Tibial nerve (tissue), 4 donors: Measurements from ENCODE around the gene SCAMP2. TPM values are rescaled to one million over a fixed set of nuclear protein-coding genes. Genes with fewer than 3 reads are reported as not detected.

ENCODE experiments used
- DNase-seq, 2 donors: peaks; one replicate each; pipeline ENCODE4 v3.0.0-alpha.2; 2019; ENCODE audit warnings: low spot score in 2 of 2
- H3K27ac ChIP-seq, 4 donors: fragments of 200-600 bp; sonication (generic) in 3 of 4; one replicate each; pipeline ENCODE4 v1.5.1; 2017 to 2019; ENCODE audit warnings: mild to moderate bottlenecking in 1 of 4
- H3K27me3 ChIP-seq, 2 donors: fragments of 200-600 bp; sonication (generic) in 1 of 2; one replicate each; pipeline versions ENCODE4 v1.5.1 to v1.6.0; 2017 to 2019
- H3K36me3 ChIP-seq, 3 donors: fragments of 200-600 bp; sonication (generic); one replicate each; pipeline ENCODE4 v1.5.1; 2018 to 2019
- H3K4me1 ChIP-seq, 4 donors: fragments of 200-600 bp; sonication (generic) in 3 of 4; one replicate each; pipeline ENCODE4 v1.5.1; 2017 to 2019
- H3K4me3 ChIP-seq, 4 donors: fragments of 200-600 bp; sonication (generic) in 3 of 4; one replicate each; pipeline ENCODE4 v1.5.1; 2017 to 2019; ENCODE audit warnings: mild to moderate bottlenecking in 1 of 4, moderate library complexity in 1 of 4
- H3K9me3 ChIP-seq, 4 donors: fragments of 200-600 bp; sonication (generic) in 3 of 4; one replicate each; pipeline ENCODE4 v1.5.1; 2017 to 2019
- EP300 ChIP-seq, 2 donors: sonication (generic); formaldehyde crosslinking; IDR thresholded peaks; one replicate each; pipeline ENCODE4 v1.6.1; 2017; ENCODE audit warnings: antibody characterized with exemption in 2 of 2, mild to moderate bottlenecking in 1 of 2
- POLR2A ChIP-seq, 2 donors: fragments of 450-650 bp; IDR thresholded peaks; one replicate each; pipeline ENCODE4 v1.6.1; 2017; ENCODE audit warnings: antibody characterized with exemption in 2 of 2, mild to moderate bottlenecking in 2 of 2, moderate library complexity in 2 of 2
- WGBS, 2 donors: methylation state at CpG; one replicate each; pipeline ENCODE4 v1.1.5; 2018; 5-methylcytosine and 5-hydroxymethylcytosine counted together
- total RNA-seq, 4 donors: library from RNA; depleted of rRNA; stranded (reverse); fragments of >200 nt; gene quantifications; one replicate each; pipeline ENCODE4 v1.1.0, GENCODE V29; 2016
- TF ChIP-seq, protein P1 (sequence below), 5 experiments: fragments of 200-600 bp in 3 of 5; fragments of 450-650 bp in 2 of 5; sonication (generic) in 3 of 5; IDR thresholded peaks; one replicate each; pipeline ENCODE4 v1.5.1; 2016 to 2019; ENCODE audit warnings: antibody characterized with exemption in 5 of 5, mild to moderate bottlenecking in 3 of 5, moderate library complexity in 2 of 5

SCAMP2 gene
- total RNA-seq, 4 donors from 2014 or later = 47.6 to 72.0 (median 65.7) TPM

DNA sequence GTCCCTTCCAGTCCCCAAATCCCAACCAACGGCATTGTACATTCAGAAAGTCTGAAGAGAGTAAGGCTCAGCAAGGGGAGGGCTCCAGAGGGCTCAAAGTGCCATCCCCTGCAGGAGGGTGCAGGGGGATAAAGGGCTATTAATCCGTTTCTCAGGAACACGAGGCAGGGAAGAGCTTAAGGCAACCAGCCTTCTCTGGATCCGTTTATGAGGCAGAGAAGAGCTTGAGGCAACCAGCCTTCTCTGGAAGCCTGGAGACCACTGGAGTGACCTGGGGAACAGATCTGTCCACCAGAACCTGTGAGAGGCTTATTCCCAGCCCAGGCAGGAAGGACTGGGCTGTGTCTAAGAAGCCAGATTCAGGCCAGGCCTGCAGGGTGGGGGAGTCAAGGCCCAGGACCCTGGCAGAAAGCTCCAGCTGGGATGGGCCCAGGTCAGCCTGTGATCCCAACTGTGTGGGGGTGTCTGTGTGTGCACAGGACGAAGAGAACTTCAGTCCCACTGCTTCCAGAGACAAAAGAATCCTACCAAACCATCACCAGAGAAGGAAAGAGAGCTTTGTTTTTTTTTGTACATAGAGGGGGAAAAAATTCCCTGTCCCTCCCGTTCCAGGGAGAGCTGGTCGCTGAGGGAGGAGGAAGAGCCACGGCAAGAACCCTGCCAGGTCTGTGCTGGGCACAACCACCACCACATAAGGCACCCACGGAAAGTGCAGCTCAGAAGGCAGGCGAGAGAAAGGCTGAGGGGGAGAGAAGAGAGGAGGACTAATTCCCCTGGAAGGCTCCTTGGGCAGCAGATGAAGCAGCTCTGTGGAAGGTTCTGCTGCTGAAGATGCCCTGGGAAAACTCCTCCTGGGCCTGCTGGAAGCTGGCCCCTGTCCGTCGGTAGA lies 28.6 kb downstream of the SCAMP2 start:
- TF ChIP-seq POLR2A (IDR thresholded peaks at IDR 0.05) = no peak
- no peak for TF ChIP-seq EP300 (IDR thresholded peaks at IDR 0.05)
- TF ChIP-seq, protein P1, sequence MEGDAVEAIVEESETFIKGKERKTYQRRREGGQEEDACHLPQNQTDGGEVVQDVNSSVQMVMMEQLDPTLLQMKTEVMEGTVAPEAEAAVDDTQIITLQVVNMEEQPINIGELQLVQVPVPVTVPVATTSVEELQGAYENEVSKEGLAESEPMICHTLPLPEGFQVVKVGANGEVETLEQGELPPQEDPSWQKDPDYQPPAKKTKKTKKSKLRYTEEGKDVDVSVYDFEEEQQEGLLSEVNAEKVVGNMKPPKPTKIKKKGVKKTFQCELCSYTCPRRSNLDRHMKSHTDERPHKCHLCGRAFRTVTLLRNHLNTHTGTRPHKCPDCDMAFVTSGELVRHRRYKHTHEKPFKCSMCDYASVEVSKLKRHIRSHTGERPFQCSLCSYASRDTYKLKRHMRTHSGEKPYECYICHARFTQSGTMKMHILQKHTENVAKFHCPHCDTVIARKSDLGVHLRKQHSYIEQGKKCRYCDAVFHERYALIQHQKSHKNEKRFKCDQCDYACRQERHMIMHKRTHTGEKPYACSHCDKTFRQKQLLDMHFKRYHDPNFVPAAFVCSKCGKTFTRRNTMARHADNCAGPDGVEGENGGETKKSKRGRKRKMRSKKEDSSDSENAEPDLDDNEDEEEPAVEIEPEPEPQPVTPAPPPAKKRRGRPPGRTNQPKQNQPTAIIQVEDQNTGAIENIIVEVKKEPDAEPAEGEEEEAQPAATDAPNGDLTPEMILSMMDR (IDR thresholded peaks at IDR 0.05) = no peak
- H3K4me1 ChIP-seq = peaks cover 0 to 36% (median 11%) of the 10 kb centered on the region in 4 donors
- H3K4me3 ChIP-seq = no peak overlapping the region
- H3K36me3 ChIP-seq = peaks cover 0 to 66% (median 14%) of the 10 kb centered on the region in 3 donors
- peak overlapping the region in 3 of 4 donors; percentile 52 to 94 (median 92) for H3K27ac ChIP-seq
- H3K9me3 ChIP-seq = no peaks in the 10 kb centered on the region
- no peak for DNase-seq
- H3K27me3 ChIP-seq = no peaks in the 10 kb centered on the region
- WGBS, 2 donors = 72 to 77% methylated on average over 12 of the region's 12 CpGs

DNA sequence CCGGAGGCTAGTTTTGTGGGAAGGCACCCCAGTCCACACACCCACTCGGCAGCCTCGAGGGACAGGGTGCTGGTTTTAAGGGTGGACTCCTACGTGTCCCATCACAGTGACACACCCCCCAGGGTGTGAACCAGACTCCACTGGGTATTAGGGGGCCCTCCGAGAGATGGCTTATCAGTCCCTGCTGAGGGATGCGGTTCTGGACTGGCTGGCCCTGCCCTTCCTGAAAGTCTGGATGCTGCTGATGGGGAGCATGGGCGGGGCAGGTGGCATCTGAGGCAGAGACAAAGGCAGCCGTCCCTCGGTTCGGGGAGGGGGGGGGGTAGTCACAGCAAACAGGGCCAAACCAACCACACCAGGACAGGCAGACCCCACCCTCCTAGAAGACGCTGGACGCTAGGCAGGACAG lies 29.3 kb downstream of the SCAMP2 start:
- no peaks in the 10 kb centered on the region for H3K27me3 ChIP-seq
- H3K4me3 ChIP-seq = peak overlapping the region in 1 of 4 donors; percentile 94
- 50 to 65% methylated on average over 7 to 12 of the region's 12 CpGs for WGBS, 2 donors
- peaks cover 0 to 36% (median 11%) of the 10 kb centered on the region in 4 donors for H3K4me1 ChIP-seq
- H3K27ac ChIP-seq = peak overlapping the region in 3 of 4 donors; percentile 83 to 94 (median 92)
- H3K9me3 ChIP-seq = no peaks in the 10 kb centered on the region
- TF ChIP-seq, protein P1 (IDR thresholded peaks at IDR 0.05) = no peak
- no peak for TF ChIP-seq EP300 (IDR thresholded peaks at IDR 0.05)
- no peak for TF ChIP-seq POLR2A (IDR thresholded peaks at IDR 0.05)
- no peak for DNase-seq
- peaks cover 0 to 66% (median 12%) of the 10 kb centered on the region in 3 donors for H3K36me3 ChIP-seq

DNA sequence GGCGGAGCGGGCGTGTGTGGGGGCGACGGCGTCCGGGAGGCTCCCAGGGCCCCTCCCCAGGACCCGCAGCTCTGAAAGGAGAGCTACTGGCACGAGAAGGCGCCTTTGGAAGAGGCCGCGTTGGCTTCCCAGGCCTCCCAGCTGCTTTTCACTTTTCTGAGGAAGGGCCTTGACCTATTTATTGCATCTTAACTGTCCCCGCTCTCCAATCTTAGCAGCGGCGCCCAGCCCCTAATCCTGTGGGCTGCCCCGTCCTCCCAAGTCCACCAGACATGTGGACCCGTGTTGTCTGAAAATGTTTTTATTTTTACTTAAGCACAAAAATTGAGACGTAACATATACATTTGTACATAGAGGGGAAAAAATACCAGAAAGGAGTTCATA lies 29.7 kb downstream of the SCAMP2 start:
- Histone ChIP-seq H3K9me3 (no peaks in the 10 kb centered on the region), H3K27ac (peak overlapping the region; percentile 83 to 94 (median 88)), H3K4me3 (peak overlapping the region; percentile 58 to 94 (median 91)), H3K27me3 (no peaks in the 10 kb centered on the region), H3K4me1 (peaks cover 0 to 36% (median 11%) of the 10 kb centered on the region in 4 donors), H3K36me3 (peaks cover 0 to 66% (median 9%) of the 10 kb centered on the region in 3 donors)
- no peak for TF ChIP-seq POLR2A (IDR thresholded peaks at IDR 0.05)
- TF ChIP-seq EP300 (IDR thresholded peaks at IDR 0.05) = peak in 1 of 2 donors; percentile 6
- DNase-seq = no peak
- 9 to 11% methylated on average over 17 to 18 of the region's 18 CpGs for WGBS, 2 donors

DNA sequence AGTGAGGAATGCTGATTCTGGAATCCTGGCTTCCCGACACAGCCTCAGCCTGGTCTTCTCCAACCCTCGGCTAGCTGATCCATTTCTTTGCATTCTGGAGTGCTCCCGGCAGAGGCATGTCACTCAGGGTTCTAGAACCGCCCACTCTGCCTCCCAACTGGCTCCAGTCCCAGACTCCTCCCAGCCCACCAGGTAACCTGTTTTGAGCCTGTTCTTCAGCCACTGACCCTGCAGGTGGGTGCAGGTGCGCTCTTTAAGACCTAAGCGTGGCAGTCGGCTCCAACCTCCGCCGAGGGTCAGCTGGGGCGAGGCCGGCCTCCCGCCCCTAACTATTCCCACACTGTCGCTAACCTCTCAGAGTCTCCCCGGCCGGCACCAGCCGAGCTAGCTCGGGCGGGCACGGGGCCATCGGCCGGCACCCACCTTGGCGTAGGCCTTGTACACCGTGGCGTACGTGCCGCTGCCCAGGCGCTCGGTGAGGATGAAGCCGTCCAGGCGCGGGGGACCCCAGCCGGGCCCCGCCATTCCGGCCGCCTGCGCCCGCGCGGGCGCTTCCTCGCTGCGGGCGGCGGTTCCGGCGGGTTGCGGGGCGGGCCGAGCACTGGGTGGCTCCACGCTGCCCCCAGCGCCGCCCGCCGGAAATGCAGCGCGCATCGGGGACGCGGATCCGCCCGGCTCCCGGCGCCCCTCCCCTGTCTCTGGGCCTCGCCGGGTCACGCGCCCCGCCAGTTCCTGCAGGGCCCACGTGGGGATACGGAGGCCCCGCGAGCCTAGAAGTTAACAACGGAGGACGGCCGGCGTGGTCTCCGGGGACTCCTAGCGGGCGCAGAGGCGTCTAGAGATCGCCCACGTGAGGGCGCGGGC lies 30.4 kb downstream of the SCAMP2 start, which contains the start of gene ULK3:
Gene ULK3 (minus strand): TSS at position 576 of the 864 bp plus-strand sequence. CDS start 51 bp downstream, at position 525.
- no peaks in the 10 kb centered on the region for H3K9me3 ChIP-seq
- H3K36me3 ChIP-seq = peaks cover 0 to 66% (median 7%) of the 10 kb centered on the region in 3 donors
- peak within 1 kb of the TSS; percentile 90 to 94 (median 91) for H3K4me3 ChIP-seq
- DNase-seq = peak; percentile 81 to 85
- H3K27ac ChIP-seq = peak within 1 kb of the TSS; percentile 83 to 94 (median 88)
- H3K27me3 ChIP-seq = no peaks in the 10 kb centered on the region
- WGBS, 2 donors = 0% methylated on average over 20 to 79 of the region's 84 CpGs
- peaks cover 0 to 34% (median 11%) of the 10 kb centered on the region in 4 donors for H3K4me1 ChIP-seq
- TF ChIP-seq EP300 (IDR thresholded peaks at IDR 0.05) = peak; percentile 14 to 81
- TF ChIP-seq, protein P1 (IDR thresholded peaks at IDR 0.05) = peak; percentile 88 to 97 (median 96)
- peak; percentile 53 to 72 for TF ChIP-seq POLR2A (IDR thresholded peaks at IDR 0.05)

DNA sequence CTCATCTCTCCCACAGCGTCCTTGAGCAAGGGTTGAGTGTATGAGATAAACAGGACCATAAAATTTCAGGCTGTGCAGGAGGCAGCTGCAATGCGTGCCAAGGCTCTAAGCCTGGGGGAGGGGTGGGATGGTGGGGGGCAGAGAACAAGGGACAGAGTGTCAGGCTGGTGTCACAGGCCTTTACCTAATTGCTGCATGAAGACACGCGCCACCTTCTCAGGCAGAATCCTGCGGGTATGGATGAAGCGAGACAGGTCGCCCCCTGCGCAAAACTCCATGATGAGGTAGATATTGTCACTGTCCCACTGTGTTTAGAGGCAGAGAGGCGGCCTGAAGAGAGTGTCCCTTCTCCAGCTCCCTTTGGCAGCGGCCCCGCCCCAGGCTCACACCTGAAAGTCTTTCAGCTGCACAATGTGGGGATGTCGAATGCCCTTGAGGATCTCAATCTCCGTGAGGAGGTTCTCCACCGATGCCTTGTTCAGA lies 31.2 kb downstream of the SCAMP2 start:
- no peaks in the 10 kb centered on the region for H3K27me3 ChIP-seq
- H3K9me3 ChIP-seq = no peaks in the 10 kb centered on the region
- DNase-seq = no peak
- 82 to 85% methylated on average over 14 of the region's 14 CpGs for WGBS, 2 donors
- H3K4me1 ChIP-seq = peaks cover 0 to 29% (median 11%) of the 10 kb centered on the region in 4 donors
- H3K27ac ChIP-seq = peak overlapping the region in 2 of 4 donors; percentile 92 to 94
- no peak for TF ChIP-seq EP300 (IDR thresholded peaks at IDR 0.05)
- TF ChIP-seq, protein P1 (IDR thresholded peaks at IDR 0.05) = no peak
- TF ChIP-seq POLR2A (IDR thresholded peaks at IDR 0.05) = no peak
- peak overlapping the region; percentile 90 to 94 (median 91) for H3K4me3 ChIP-seq
- peaks cover 0 to 66% (median 5%) of the 10 kb centered on the region in 3 donors for H3K36me3 ChIP-seq
